ENCODE results near the gene C1orf174.

Gene C1orf174

DNA sequence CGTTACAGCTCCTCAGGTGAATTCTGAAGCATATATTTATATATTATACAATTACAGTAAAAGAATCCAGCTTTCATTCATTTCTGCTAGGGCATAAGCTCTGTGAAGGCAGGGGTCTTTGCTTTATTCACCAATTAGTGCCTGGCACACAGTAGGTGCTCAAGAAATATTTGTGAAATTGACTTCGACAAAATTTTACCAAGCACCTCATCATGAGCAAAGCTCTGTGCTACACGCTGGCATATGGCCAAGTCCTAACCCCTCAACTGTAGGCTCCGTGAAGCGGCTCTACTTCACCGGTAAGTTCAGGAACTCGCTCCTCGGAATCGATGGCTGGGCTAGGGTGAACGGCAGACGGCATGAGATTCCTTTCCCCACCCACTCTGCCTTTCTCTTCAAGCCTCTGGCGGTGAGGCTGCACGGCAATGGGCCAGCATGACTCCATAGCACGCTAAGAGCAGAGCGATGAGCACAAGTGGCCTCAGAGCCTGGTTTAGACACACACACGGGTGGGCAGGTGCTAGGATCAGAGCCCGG is 8.7 kb downstream of the C1orf174 start:
- no peak overlapping the region for H3K4me2 ChIP-seq (ENCODE audit: low read depth, low read length, poor library complexity, severe bottlenecking)

DNA sequence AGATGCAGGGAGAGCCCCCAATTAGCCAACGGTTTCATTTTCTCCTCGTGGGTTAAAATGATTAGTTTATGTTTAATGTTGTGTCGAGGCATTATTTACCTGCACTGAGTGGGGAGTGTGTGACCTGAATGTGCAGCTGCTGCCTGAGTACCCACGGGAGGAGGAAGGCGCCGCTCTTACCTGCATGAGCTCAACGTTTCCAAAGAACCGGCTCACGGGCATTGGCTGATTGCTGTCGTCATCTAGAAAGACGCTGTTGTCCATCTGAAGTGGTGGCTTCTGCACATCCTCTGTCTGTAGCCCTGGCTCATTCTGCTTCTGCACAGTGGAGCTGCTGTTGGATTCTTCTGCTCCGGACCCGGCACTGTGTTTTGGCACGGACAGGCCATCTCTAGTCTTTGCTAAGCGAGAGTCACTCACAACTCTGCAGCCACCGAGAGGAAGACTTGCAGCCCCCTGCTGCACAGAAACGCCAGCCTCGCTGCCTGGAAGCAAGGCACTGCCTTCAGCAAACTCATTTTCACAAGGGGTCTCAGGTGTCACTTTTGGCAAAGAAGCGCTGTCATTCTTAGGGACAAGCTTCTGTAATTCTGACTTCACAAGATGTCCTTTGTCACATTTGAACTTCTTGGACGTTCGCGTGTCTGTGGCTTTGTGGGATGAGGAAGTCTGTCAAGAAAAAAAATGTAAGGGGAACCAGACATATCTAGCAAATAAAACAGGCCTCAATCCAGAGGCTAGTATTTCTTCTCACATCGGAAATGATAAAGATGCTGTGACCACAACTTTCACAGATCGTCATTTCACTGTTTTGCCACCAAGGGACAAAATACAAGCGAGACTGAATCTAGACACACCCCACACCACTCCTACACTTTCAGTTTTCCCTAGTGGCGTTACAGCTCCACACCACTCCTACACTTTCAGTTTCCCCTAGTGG is 9.4 kb downstream of the C1orf174 start:
- Histone ChIP-seq H3F3A (ENCODE audit: insufficient read depth) (no peaks in the 10 kb centered on the region), H3K9ac (ENCODE audit: low read length) (no peak overlapping the region), H3K9me3 (ENCODE audit: insufficient read depth, low read length) (no peaks in the 10 kb centered on the region), H3K4me2 (ENCODE audit: low read depth, low read length, poor library complexity, severe bottlenecking) (no peak overlapping the region), H3K27ac (ENCODE audit: low read depth, low read length) (no peak overlapping the region), H3K27me3 (ENCODE audit: low read length) (no peaks in the 10 kb centered on the region), H3K4me3 (ENCODE audit: insufficient read depth, low read length, poor library complexity, severe bottlenecking) (no peak overlapping the region), H4K20me1 (ENCODE audit: low read depth, low read length) (no peaks in the 10 kb centered on the region), H3K36me3 (ENCODE audit: low read length) (no peaks in the 10 kb centered on the region), H2AFZ (ENCODE audit: low read depth, low read length, severe bottlenecking) (no peak overlapping the region), H3K9me2 (replicated peaks; ENCODE audit: insufficient read depth, low read length) (no peaks in the 10 kb centered on the region), H3K79me2 (ENCODE audit: insufficient read depth, low read length) (peaks cover 12% of the 10 kb centered on the region; the same call in 1 of the 2 replicates)
- TF ChIP-seq EZH2phosphoT487 (conservative IDR thresholded peaks at IDR 0.05; ENCODE audit: low read length), result no peak
- TF ChIP-seq, protein P1, sequence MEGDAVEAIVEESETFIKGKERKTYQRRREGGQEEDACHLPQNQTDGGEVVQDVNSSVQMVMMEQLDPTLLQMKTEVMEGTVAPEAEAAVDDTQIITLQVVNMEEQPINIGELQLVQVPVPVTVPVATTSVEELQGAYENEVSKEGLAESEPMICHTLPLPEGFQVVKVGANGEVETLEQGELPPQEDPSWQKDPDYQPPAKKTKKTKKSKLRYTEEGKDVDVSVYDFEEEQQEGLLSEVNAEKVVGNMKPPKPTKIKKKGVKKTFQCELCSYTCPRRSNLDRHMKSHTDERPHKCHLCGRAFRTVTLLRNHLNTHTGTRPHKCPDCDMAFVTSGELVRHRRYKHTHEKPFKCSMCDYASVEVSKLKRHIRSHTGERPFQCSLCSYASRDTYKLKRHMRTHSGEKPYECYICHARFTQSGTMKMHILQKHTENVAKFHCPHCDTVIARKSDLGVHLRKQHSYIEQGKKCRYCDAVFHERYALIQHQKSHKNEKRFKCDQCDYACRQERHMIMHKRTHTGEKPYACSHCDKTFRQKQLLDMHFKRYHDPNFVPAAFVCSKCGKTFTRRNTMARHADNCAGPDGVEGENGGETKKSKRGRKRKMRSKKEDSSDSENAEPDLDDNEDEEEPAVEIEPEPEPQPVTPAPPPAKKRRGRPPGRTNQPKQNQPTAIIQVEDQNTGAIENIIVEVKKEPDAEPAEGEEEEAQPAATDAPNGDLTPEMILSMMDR (IDR thresholded peaks at IDR 0.05; ENCODE audit: insufficient read depth, low read length, poor library complexity, severe bottlenecking), result no peak

More for the DNA sequence above, 8.7 kb downstream of the C1orf174 start:
- Histone ChIP-seq H3K9ac (ENCODE audit: low read length) (no peak overlapping the region), H3K27ac (ENCODE audit: low read depth, low read length) (no peak overlapping the region), H3K36me3 (ENCODE audit: low read length) (no peaks in the 10 kb centered on the region), H3K9me2 (replicated peaks; ENCODE audit: insufficient read depth, low read length) (no peaks in the 10 kb centered on the region), H2AFZ (ENCODE audit: low read depth, low read length, severe bottlenecking) (no peak overlapping the region), H3F3A (ENCODE audit: insufficient read depth) (no peaks in the 10 kb centered on the region), H3K27me3 (ENCODE audit: low read length) (no peaks in the 10 kb centered on the region), H3K9me3 (ENCODE audit: insufficient read depth, low read length) (no peaks in the 10 kb centered on the region), H3K4me3 (ENCODE audit: insufficient read depth, low read length, poor library complexity, severe bottlenecking) (no peak overlapping the region), H3K79me2 (ENCODE audit: insufficient read depth, low read length) (peaks cover 20% of the 10 kb centered on the region), H4K20me1 (ENCODE audit: low read depth, low read length) (no peaks in the 10 kb centered on the region)
- no peak for TF ChIP-seq EZH2phosphoT487 (conservative IDR thresholded peaks at IDR 0.05; ENCODE audit: low read length)
- TF ChIP-seq, protein P1 (IDR thresholded peaks at IDR 0.05; ENCODE audit: insufficient read depth, low read length, poor library complexity, severe bottlenecking), result no peak

DNA sequence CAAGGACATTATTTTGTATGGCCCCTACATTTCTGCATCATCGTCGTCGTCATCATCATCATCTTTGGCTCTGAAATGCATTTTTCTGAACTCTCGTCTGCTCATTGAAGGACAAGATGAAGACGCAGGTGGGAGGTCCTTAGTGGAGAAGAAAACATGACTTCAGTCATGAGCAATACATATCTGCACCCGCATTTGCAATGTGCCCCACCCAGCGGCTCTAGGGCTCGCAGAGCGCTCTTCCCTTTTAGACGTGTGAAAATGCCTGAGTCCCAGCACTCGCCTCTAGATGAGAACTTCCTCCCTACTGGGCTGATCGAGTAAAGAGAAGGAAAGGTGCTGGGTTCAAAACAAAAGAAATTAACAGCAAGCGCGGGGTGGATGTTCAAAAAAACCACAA is 10.1 kb downstream of the C1orf174 start:
- H3K36me3 ChIP-seq (ENCODE audit: low read length), result no peaks in the 10 kb centered on the region
- no peak overlapping the region for H3K4me3 ChIP-seq (ENCODE audit: insufficient read depth, low read length, poor library complexity, severe bottlenecking)
- H3K27me3 ChIP-seq (ENCODE audit: low read length), result no peaks in the 10 kb centered on the region
- TF ChIP-seq EZH2phosphoT487 (conservative IDR thresholded peaks at IDR 0.05; ENCODE audit: low read length), result no peak
- TF ChIP-seq, protein P1 (IDR thresholded peaks at IDR 0.05; ENCODE audit: insufficient read depth, low read length, poor library complexity, severe bottlenecking), result no peak
- H3K9me3 ChIP-seq (ENCODE audit: insufficient read depth, low read length), result no peaks in the 10 kb centered on the region
- no peak overlapping the region for H3K27ac ChIP-seq (ENCODE audit: low read depth, low read length)
- no peaks in the 10 kb centered on the region for H3F3A ChIP-seq (ENCODE audit: insufficient read depth)
- H4K20me1 ChIP-seq (ENCODE audit: low read depth, low read length), result no peaks in the 10 kb centered on the region
- H3K79me2 ChIP-seq (ENCODE audit: insufficient read depth, low read length), result peaks cover 6% of the 10 kb centered on the region; the same call in 1 of the 2 replicates
- no peaks in the 10 kb centered on the region for H3K9me2 ChIP-seq (replicated peaks; ENCODE audit: insufficient read depth, low read length)
- no peak overlapping the region for H2AFZ ChIP-seq (ENCODE audit: low read depth, low read length, severe bottlenecking)
- H3K9ac ChIP-seq (ENCODE audit: low read length), result no peak overlapping the region
- H3K4me2 ChIP-seq (ENCODE audit: low read depth, low read length, poor library complexity, severe bottlenecking), result no peak overlapping the region
